WTC11 (cell line): ENCODE results near the gene INPP5A. TPM values are rescaled to one million over a fixed set of nuclear protein-coding genes. Genes with fewer than 3 reads are reported as not detected.

Source experiments
- ATAC-seq: fragments of 200-7000 bp; cut with Tn5 transposase; 2 replicates; pipeline ENCODE4 v1.10.0; 2021; ENCODE audit warnings: mild to moderate bottlenecking, moderate library complexity
- CTCF ChIA-PET: fragments of 300-600 bp; sonication (Branson Sonifier 250); formaldehyde crosslinking; loops from one replicate; lab custom pipeline; 2021; ENCODE audit warnings: antibody characterized with exemption; lab: Charles Lee
- POLR2A ChIA-PET: fragments of 350-600 bp; sonication (Branson Sonifier 250); formaldehyde crosslinking; loops from one replicate; lab custom pipeline; 2021; ENCODE audit warnings: antibody characterized with exemption; lab: Charles Lee
- DNase-seq: peaks from one replicate; pipeline ENCODE4 v3.0.0; 2021; ENCODE audit warnings: low spot score
- H3K27ac Mint-ChIP-seq: 2 replicates; pipeline ENCODE4 v1.8.0; 2021; ENCODE audit warnings: mixed read lengths
- H3K27me3 Mint-ChIP-seq: 2 replicates; pipeline ENCODE4 v1.8.0; 2021; ENCODE audit warnings: low read depth, mild to moderate bottlenecking, moderate library complexity, mixed read lengths
- H3K36me3 Mint-ChIP-seq: 2 replicates; pipeline ENCODE4 v1.8.0; 2021; ENCODE audit warnings: mixed read lengths
- H3K4me1 Mint-ChIP-seq: 2 replicates; pipeline ENCODE4 v1.8.0; 2022; ENCODE audit warnings: mixed read lengths
- H3K4me3 Mint-ChIP-seq: 2 replicates; pipeline ENCODE4 v1.8.0; 2021; ENCODE audit warnings: mild to moderate bottlenecking, moderate library complexity, mixed read lengths
- H3K9me3 Mint-ChIP-seq: 2 replicates; pipeline ENCODE4 v1.8.0; 2021; ENCODE audit warnings: mixed read lengths
- CREB1 ChIP-seq: sonication (generic); formaldehyde crosslinking; IDR thresholded peaks from 2 replicates; pipeline ENCODE4 v1.8.0; 2023; ENCODE audit warnings: mild to moderate bottlenecking, missing genetic modification reagents
- CREM ChIP-seq: sonication (generic); formaldehyde crosslinking; IDR thresholded peaks from 2 replicates; pipeline ENCODE4 v1.8.1; 2022; ENCODE audit warnings: mild to moderate bottlenecking, missing genetic modification reagents, moderate library complexity
- E2F1 ChIP-seq: sonication (generic); formaldehyde crosslinking; IDR thresholded peaks from 2 replicates; pipeline ENCODE4 v1.8.0; 2022; ENCODE audit warnings: mild to moderate bottlenecking, missing genetic modification reagents
- ETV6 ChIP-seq: sonication (generic); formaldehyde crosslinking; IDR thresholded peaks from 2 replicates; pipeline ENCODE4 v1.8.1; 2022; ENCODE audit warnings: mild to moderate bottlenecking, missing genetic modification reagents
- FOXK1 ChIP-seq: sonication (generic); formaldehyde crosslinking; IDR thresholded peaks from 2 replicates; pipeline ENCODE4 v1.8.0; 2022; ENCODE audit warnings: mild to moderate bottlenecking, moderate library complexity, missing genetic modification reagents
- HMGA2 ChIP-seq: fragments of 250-450 bp; sonication (Bioruptor Pico); IDR thresholded peaks from 2 replicates; pipeline ENCODE4 v1.4.0; 2021; ENCODE audit warnings: mild to moderate bottlenecking, moderate library complexity
- HMGXB4 ChIP-seq: sonication (generic); formaldehyde crosslinking; IDR thresholded peaks from 2 replicates; pipeline ENCODE4 v1.8.1; 2023; ENCODE audit warnings: mild to moderate bottlenecking, moderate library complexity, missing genetic modification reagents
- IRF1 ChIP-seq: sonication (generic); formaldehyde crosslinking; IDR thresholded peaks from 2 replicates; pipeline ENCODE4 v1.8.0; 2023; ENCODE audit warnings: missing genetic modification reagents
- IRF2 ChIP-seq: sonication (generic); formaldehyde crosslinking; IDR thresholded peaks from 2 replicates; pipeline ENCODE4 v1.8.0; 2022; ENCODE audit warnings: low read depth, missing genetic modification reagents, borderline replicate concordance
- JUN ChIP-seq: sonication (generic); formaldehyde crosslinking; IDR thresholded peaks from 2 replicates; pipeline ENCODE4 v1.8.0; 2023; ENCODE audit warnings: mild to moderate bottlenecking, missing genetic modification reagents
- KAT7 ChIP-seq: sonication (generic); formaldehyde crosslinking; IDR thresholded peaks from 2 replicates; pipeline ENCODE4 v1.8.1; 2023; ENCODE audit warnings: missing genetic modification reagents, mild to moderate bottlenecking, borderline replicate concordance
- MXD4 ChIP-seq: fragments of 250-450 bp; sonication (Bioruptor Pico); IDR thresholded peaks from 2 replicates; pipeline ENCODE4 v1.8.0; 2021; ENCODE audit warnings: mild to moderate bottlenecking, moderate library complexity, borderline replicate concordance
- NFATC4 ChIP-seq: fragments of 250-450 bp; sonication (Bioruptor Pico); IDR thresholded peaks from 2 replicates; pipeline ENCODE4 v1.9.0; 2021; ENCODE audit warnings: mild to moderate bottlenecking
- NFE2L1 ChIP-seq: sonication (generic); formaldehyde crosslinking; IDR thresholded peaks from 2 replicates; pipeline ENCODE4 v1.8.1; 2023; ENCODE audit warnings: missing genetic modification reagents
- NR1H2 ChIP-seq: sonication (generic); formaldehyde crosslinking; IDR thresholded peaks from 2 replicates; pipeline ENCODE4 v1.9.0; 2021; ENCODE audit warnings: mild to moderate bottlenecking, moderate library complexity, missing genetic modification reagents
- NR3C1 ChIP-seq: sonication (generic); formaldehyde crosslinking; conservative IDR thresholded peaks from 2 replicates; pipeline ENCODE4 v1.8.1; 2023; ENCODE audit warnings: low read depth, mild to moderate bottlenecking, missing genetic modification reagents
- PREB ChIP-seq: sonication (generic); formaldehyde crosslinking; IDR thresholded peaks from 2 replicates; pipeline ENCODE4 v1.8.1; 2022; ENCODE audit warnings: mild to moderate bottlenecking, missing genetic modification reagents, moderate library complexity, borderline replicate concordance
- RELA ChIP-seq: sonication (generic); formaldehyde crosslinking; IDR thresholded peaks from 2 replicates; pipeline ENCODE4 v1.8.1; 2022; ENCODE audit warnings: missing genetic modification reagents, mild to moderate bottlenecking, borderline replicate concordance
- RORB ChIP-seq: fragments of 250-450 bp; sonication (Bioruptor Pico); IDR thresholded peaks from 2 replicates; pipeline ENCODE4 v1.9.0; 2021; ENCODE audit warnings: mild to moderate bottlenecking
- TEAD4 ChIP-seq: sonication (generic); formaldehyde crosslinking; IDR thresholded peaks from 2 replicates; pipeline ENCODE4 v1.8.0; 2022; ENCODE audit warnings: mild to moderate bottlenecking, missing genetic modification reagents
- ZBTB21 ChIP-seq: sonication (generic); formaldehyde crosslinking; IDR thresholded peaks from 2 replicates; pipeline ENCODE4 v1.8.1; 2023; ENCODE audit warnings: mild to moderate bottlenecking, missing genetic modification reagents, borderline replicate concordance
- ZNF232 ChIP-seq: sonication (generic); formaldehyde crosslinking; IDR thresholded peaks from 2 replicates; pipeline ENCODE4 v1.8.0; 2022; ENCODE audit warnings: mild to moderate bottlenecking, missing genetic modification reagents
- ZNF396 ChIP-seq: fragments of 250-450 bp; sonication (Bioruptor Pico); IDR thresholded peaks from 2 replicates; pipeline ENCODE4 v1.8.0; 2021; ENCODE audit warnings: mild to moderate bottlenecking, moderate library complexity, borderline replicate concordance
- ZNF416 ChIP-seq: fragments of 250-450 bp; sonication (Bioruptor Pico); IDR thresholded peaks from 2 replicates; pipeline ENCODE4 v1.9.0; 2021; ENCODE audit warnings: mild to moderate bottlenecking, inconsistent platforms
- ZNF671 ChIP-seq: fragments of 250-450 bp; sonication (Bioruptor Pico); IDR thresholded peaks from 2 replicates; pipeline ENCODE4 v1.8.0; 2021; ENCODE audit warnings: mild to moderate bottlenecking
- total RNA-seq: library from RNA; stranded (reverse); gene quantifications from 3 replicates; pipeline ENCODE4 v1.2.3, GENCODE V29; 2021

INPP5A gene
- total RNA-seq, 1 experiment from 2014 or later = 22.1 TPM

- TF ChIP-seq E2F1 (CRISPR knock-in tag) (no peak), NFE2L1 (CRISPR knock-in tag) (no peak)
Measured at GRCh38 chr10:132707121-132707775, 169.7 kb downstream of the INPP5A start (continued).

- H3K27ac Mint-ChIP-seq = no peak overlapping the region
- H3K4me3 Mint-ChIP-seq = no peak overlapping the region
- H3K9me3 Mint-ChIP-seq = peaks cover 25% of the 10 kb centered on the region
- ATAC-seq (no peak), DNase-seq (no peak)
- no peak for TF ChIP-seq RELA (CRISPR knock-in tag)
- no peak for TF ChIP-seq TEAD4 (CRISPR knock-in tag)
- TF ChIP-seq ZBTB21 (CRISPR knock-in tag) = no peak
- TF ChIP-seq FOXK1 (CRISPR knock-in tag) = no peak
- TF ChIP-seq MXD4 = no peak
- TF ChIP-seq HMGA2 (CRISPR knock-in tag) = no peak
- no peak for TF ChIP-seq ZNF232 (CRISPR knock-in tag)
- H3K27me3 Mint-ChIP-seq = no peaks in the 10 kb centered on the region
- ChIA-PET CTCF (no interaction called here), POLR2A (no interaction called here)
- peaks cover 13% of the 10 kb centered on the region for H3K36me3 Mint-ChIP-seq
- H3K4me1 Mint-ChIP-seq = peaks cover 3% of the 10 kb centered on the region; the same call in 1 of the 2 replicates
Measured at GRCh38 chr10:132707776-132708171, 170.2 kb downstream of the INPP5A start.

GRCh38 chr10:132708441-132708840 is 170.9 kb downstream of the INPP5A start:
- ATAC-seq = no peak
- Mint-ChIP-seq H3K4me3 (no peak overlapping the region), H3K27ac (no peak overlapping the region), H3K27me3 (no peaks in the 10 kb centered on the region), H3K9me3 (peaks cover 27% of the 10 kb centered on the region), H3K4me1 (peaks cover 3% of the 10 kb centered on the region; the same call in 1 of the 2 replicates), H3K36me3 (peaks cover 13% of the 10 kb centered on the region)
- TF ChIP-seq IRF1 (CRISPR knock-in tag) = no peak
- no peak for TF ChIP-seq NFATC4 (CRISPR knock-in tag)
- no peak for TF ChIP-seq JUN (CRISPR knock-in tag)
- TF ChIP-seq ZNF671 (CRISPR knock-in tag) = no peak
- TF ChIP-seq ZNF416 (CRISPR knock-in tag) = no peak
- TF ChIP-seq CREB1 (CRISPR knock-in tag) = no peak
- no peak for TF ChIP-seq NFE2L1 (CRISPR knock-in tag)
- TF ChIP-seq CREM (CRISPR knock-in tag) = no peak
- TF ChIP-seq IRF2 (CRISPR knock-in tag) = no peak
- TF ChIP-seq RORB (CRISPR knock-in tag) = no peak
- TF ChIP-seq HMGXB4 (CRISPR knock-in tag) = no peak
- TF ChIP-seq PREB = no peak
- no peak for TF ChIP-seq NR3C1 (CRISPR knock-in tag)
- no peak for TF ChIP-seq NR1H2 (CRISPR knock-in tag)
- TF ChIP-seq FOXK1 (CRISPR knock-in tag) = no peak
- no peak for TF ChIP-seq KAT7 (CRISPR knock-in tag)
- no peak for TF ChIP-seq ZNF396
- no peak for TF ChIP-seq MXD4
- TF ChIP-seq ETV6 (CRISPR knock-in tag) = no peak
- no peak for TF ChIP-seq TEAD4 (CRISPR knock-in tag)
- CTCF ChIA-PET = no interaction called here
- POLR2A ChIA-PET = no interaction called here
- no peak for DNase-seq
